HFF-Myc (cell line): ENCODE data around the gene STX2.
"Not testable (repeated sequence)": the region's sequence is repeated elsewhere in the genome, so short reads cannot be mapped to it uniquely, and the experiment has no call there.

ENCODE experiments used
- DNase-seq: peaks from one replicate; pipeline ENCODE4 v3.0.0-alpha.2; 2011; ENCODE audit warnings: low read depth; ENCODE audit errors: extremely low read depth
- H3K4me3 ChIP-seq: replicated peaks from 2 replicates; pipeline ENCODE4 v1.5.1; 2011; ENCODE audit warnings: low read depth, mild to moderate bottlenecking, control low read depth, low read length
- CTCF ChIP-seq: IDR thresholded peaks from 2 replicates; pipeline ENCODE4 v1.5.1; 2012; ENCODE audit warnings: mild to moderate bottlenecking, low read depth, low read length, control low read depth; ENCODE audit errors: missing control alignments

STX2 gene

GRCh38 chr12:130878193-130879185 lies 39.4 kb upstream of the STX2 start:
- TF ChIP-seq CTCF = no peak
- no peak for DNase-seq
- no peak overlapping the region for H3K4me3 ChIP-seq

GRCh38 chr12:130877333-130877732 lies 38.3 kb upstream of the STX2 start:
- DNase-seq = no peak
- no peak for TF ChIP-seq CTCF
- no peak overlapping the region for H3K4me3 ChIP-seq

GRCh38 chr12:130876758-130877157 lies 37.7 kb upstream of the STX2 start:
- DNase-seq = no peak
- no peak for TF ChIP-seq CTCF
- H3K4me3 ChIP-seq = no peak overlapping the region

- no peak overlapping the region for H3K4me3 ChIP-seq
- TF ChIP-seq CTCF = no peak
- DNase-seq = no peak
These were observed 37.2 kb upstream of the STX2 start for GRCh38 chr12:130876297-130876696.

- not testable (repeated sequence) for H3K4me3 ChIP-seq
These were observed 36.7 kb upstream of the STX2 start for GRCh38 chr12:130875708-130876107.

GRCh38 chr12:130875193-130875592 lies 36.1 kb upstream of the STX2 start:
- TF ChIP-seq CTCF = no peak
- DNase-seq = no peak
- peak overlapping the region; percentile 97 for H3K4me3 ChIP-seq

More at GRCh38 chr12:130875708-130876107, 36.7 kb upstream of the STX2 start:
- not testable (repeated sequence) for DNase-seq

- peak overlapping the region; percentile 97 for H3K4me3 ChIP-seq
- no peak for DNase-seq
- no peak for TF ChIP-seq CTCF
These were observed 35.6 kb upstream of the STX2 start for GRCh38 chr12:130874696-130875095.
